ENCODE data around the gene ST6GALNAC1.

The ST6GALNAC1 gene

GRCh38 chr17:76584427-76585032 is 59.0 kb downstream of the ST6GALNAC1 start:
- in situ Hi-C loops (cut with MboI; ENCODE audit: low pct_unique_long_range_greater_than_20kb, low sequenced_read_pairs, unreplicated experiment) = no loop called here
- no peak for DNase-seq (ENCODE audit: low spot score)
- TF ChIP-seq CTCF (IDR thresholded peaks at IDR 0.05; ENCODE audit: extremely low read depth, insufficient read depth, missing control alignments) = no peak

GRCh38 chr17:76582660-76583059 is 60.9 kb downstream of the ST6GALNAC1 start:
- in situ Hi-C loops (cut with MboI; ENCODE audit: low pct_unique_long_range_greater_than_20kb, low sequenced_read_pairs, unreplicated experiment) = no loop called here
- no peak for TF ChIP-seq CTCF (IDR thresholded peaks at IDR 0.05; ENCODE audit: extremely low read depth, insufficient read depth, missing control alignments)
- DNase-seq (ENCODE audit: low spot score) = no peak

- in situ Hi-C loops (cut with MboI; ENCODE audit: low pct_unique_long_range_greater_than_20kb, low sequenced_read_pairs, unreplicated experiment) = no loop called here
- DNase-seq (ENCODE audit: low spot score) = no peak
- TF ChIP-seq CTCF (IDR thresholded peaks at IDR 0.05; ENCODE audit: extremely low read depth, insufficient read depth, missing control alignments) = no peak
Observed at GRCh38 chr17:76581515-76581914, 62.0 kb downstream of the ST6GALNAC1 start.

DNA sequence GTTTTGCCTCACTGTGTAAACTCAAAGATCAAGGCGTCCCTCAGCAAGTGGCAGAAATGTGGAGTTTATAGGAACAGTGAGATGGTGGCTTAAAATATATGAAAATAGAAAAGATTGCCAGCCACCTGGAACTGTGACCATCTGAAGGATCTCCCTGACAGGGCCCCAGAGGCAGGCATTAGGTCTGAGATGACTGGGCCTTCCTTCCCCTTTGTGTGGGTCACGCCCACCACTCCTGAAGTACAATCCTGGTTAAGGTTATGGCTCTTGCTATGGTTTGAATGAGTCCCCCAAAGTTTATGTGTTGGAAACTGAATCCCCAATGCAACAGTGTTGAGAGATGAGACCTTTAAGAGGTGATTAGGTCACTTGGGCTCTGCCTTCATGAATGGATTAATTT is 64.3 kb downstream of the ST6GALNAC1 start:
- in situ Hi-C loops (cut with MboI; ENCODE audit: low pct_unique_long_range_greater_than_20kb, low sequenced_read_pairs, unreplicated experiment) = no loop called here
- peak; percentile 43 for DNase-seq (ENCODE audit: low spot score)
- no peak for TF ChIP-seq CTCF (IDR thresholded peaks at IDR 0.05; ENCODE audit: extremely low read depth, insufficient read depth, missing control alignments)

DNA sequence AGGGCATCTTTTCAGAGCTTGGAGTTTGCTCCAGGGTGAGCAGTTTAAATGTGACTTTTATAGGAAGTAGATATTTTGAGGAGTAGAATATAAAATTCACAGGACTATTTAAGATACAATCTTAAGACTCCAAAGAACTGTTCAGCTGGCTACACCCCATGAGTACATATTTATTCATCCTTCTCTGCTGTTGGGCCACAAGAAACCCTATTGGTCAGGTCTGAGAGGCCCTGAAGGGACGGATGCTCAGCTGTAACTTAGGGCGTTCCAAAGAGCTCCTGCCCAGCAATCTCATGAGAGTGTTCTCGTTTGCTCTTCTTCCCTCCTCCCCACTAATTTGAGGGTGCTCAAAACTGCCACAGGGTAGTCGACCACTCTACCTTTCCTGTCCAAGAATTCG is 65.2 kb downstream of the ST6GALNAC1 start:
- in situ Hi-C loops (cut with MboI; ENCODE audit: low pct_unique_long_range_greater_than_20kb, low sequenced_read_pairs, unreplicated experiment) = no loop called here
- TF ChIP-seq CTCF (IDR thresholded peaks at IDR 0.05; ENCODE audit: extremely low read depth, insufficient read depth, missing control alignments) = no peak
- no peak for DNase-seq (ENCODE audit: low spot score)

- DNase-seq (ENCODE audit: low spot score) = no peak
- TF ChIP-seq CTCF (IDR thresholded peaks at IDR 0.05; ENCODE audit: extremely low read depth, insufficient read depth, missing control alignments) = no peak
- in situ Hi-C loops (cut with MboI; ENCODE audit: low pct_unique_long_range_greater_than_20kb, low sequenced_read_pairs, unreplicated experiment) = no loop called here
Observed at GRCh38 chr17:76577876-76578275, 65.7 kb downstream of the ST6GALNAC1 start.

GRCh38 chr17:76576189-76576588 is 67.4 kb downstream of the ST6GALNAC1 start:
- in situ Hi-C loops (cut with MboI; ENCODE audit: low pct_unique_long_range_greater_than_20kb, low sequenced_read_pairs, unreplicated experiment) = no loop called here

More at GRCh38 chr17:76576189-76576588, 67.4 kb downstream of the ST6GALNAC1 start:
- TF ChIP-seq CTCF (IDR thresholded peaks at IDR 0.05; ENCODE audit: extremely low read depth, insufficient read depth, missing control alignments) = no peak
- DNase-seq (ENCODE audit: low spot score) = no peak
